Measurements from ENCODE around the gene PDCD5.

PDCD5 gene

DNA sequence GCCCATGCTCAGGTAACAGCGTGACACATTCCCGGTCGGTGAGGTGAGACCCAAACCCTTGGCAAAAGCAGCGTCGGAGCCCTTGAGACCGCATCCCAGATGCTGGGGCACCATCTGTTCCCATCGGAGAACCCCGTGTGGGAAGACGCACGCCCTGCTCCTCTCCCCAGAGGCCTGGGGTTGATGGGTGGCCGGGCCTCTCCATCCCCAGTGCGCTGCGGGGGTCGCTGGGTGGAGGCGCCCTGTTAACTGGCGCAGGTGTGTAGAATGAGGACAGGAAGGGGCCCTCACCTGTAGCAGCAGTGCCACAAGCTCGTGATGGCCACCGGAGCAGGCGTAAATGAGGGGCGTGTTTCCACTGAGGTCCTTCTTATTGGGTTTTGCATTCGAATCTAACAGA lies 24.6 kb downstream of the PDCD5 start:
- H3K4me3 ChIP-seq (ENCODE audit: low read depth in 1 of 2, low read length in 2 of 2) = no peak overlapping the region
- H3K9me3 ChIP-seq (ENCODE audit: control insufficient read depth in 1 of 2, low read length in 2 of 2) = no peaks in the 10 kb centered on the region
- no peaks in the 10 kb centered on the region for H3K27me3 ChIP-seq (ENCODE audit: control insufficient read depth in 1 of 2, insufficient read depth in 2 of 2, low read length in 2 of 2)
- peaks cover 20 to 61% of the 10 kb centered on the region in 2 donors for H3K36me3 ChIP-seq (ENCODE audit: control insufficient read depth in 1 of 2, insufficient read depth in 2 of 2, low read length in 2 of 2)
- no peak overlapping the region for H3K27ac ChIP-seq (ENCODE audit: low read depth, low read length)
- no peaks in the 10 kb centered on the region for H3K4me1 ChIP-seq (ENCODE audit: control insufficient read depth in 1 of 2, insufficient read depth in 2 of 2, low read length in 2 of 2)
- no peak overlapping the region for H3K9ac ChIP-seq (ENCODE audit: low read depth in 1 of 2, low read length in 2 of 2)

DNA sequence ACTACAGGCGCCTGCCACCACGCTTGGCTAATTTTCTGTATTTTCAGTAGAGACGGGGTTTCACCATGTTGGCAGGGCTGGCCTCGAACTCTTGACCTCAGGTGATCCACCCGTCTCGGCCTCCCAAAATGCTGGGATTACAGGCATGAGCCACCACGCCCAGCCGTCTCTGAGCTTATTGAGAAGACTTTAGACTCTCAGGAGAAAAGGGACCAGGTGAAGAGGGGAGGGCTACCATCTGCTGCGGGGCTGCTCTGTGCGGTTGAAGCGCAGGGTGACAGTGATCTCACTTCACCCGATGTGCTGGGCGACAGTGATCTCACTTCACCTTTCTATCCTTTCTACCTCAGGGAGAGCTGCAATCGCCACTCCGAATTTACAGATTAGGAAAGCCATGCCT lies 25.3 kb downstream of the PDCD5 start:
- Histone ChIP-seq H3K27ac (ENCODE audit: low read depth, low read length) (no peak overlapping the region), H3K36me3 (ENCODE audit: control insufficient read depth in 1 of 2, insufficient read depth in 2 of 2, low read length in 2 of 2) (peaks cover 24 to 61% of the 10 kb centered on the region in 2 donors), H3K4me3 (ENCODE audit: low read depth in 1 of 2, low read length in 2 of 2) (no peak overlapping the region), H3K9me3 (ENCODE audit: control insufficient read depth in 1 of 2, low read length in 2 of 2) (no peaks in the 10 kb centered on the region), H3K4me1 (ENCODE audit: control insufficient read depth in 1 of 2, insufficient read depth in 2 of 2, low read length in 2 of 2) (no peaks in the 10 kb centered on the region), H3K27me3 (ENCODE audit: control insufficient read depth in 1 of 2, insufficient read depth in 2 of 2, low read length in 2 of 2) (no peaks in the 10 kb centered on the region), H3K9ac (ENCODE audit: low read depth in 1 of 2, low read length in 2 of 2) (no peak overlapping the region)

DNA sequence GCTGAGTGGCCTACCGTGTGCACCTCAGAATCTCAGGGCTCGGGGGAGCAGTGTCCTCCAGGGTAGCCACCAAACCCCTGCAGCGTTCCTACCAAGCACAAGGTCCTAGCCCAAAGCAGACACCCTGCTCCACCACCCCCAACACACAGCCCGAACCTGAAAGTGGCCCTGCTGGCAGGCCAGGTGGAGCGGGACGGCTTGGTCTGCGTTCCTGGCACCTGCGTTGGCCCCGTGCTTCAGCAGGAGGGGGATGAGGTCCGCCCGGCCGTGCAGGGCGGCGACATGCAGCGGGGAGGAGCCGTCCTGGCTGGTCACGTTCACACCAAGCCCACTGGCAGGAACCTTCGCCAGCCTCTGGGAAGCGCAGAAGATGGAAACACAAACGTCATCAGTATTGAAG lies 26.5 kb downstream of the PDCD5 start:
- Histone ChIP-seq H3K36me3 (ENCODE audit: control insufficient read depth in 1 of 2, insufficient read depth in 2 of 2, low read length in 2 of 2) (peaks cover 21 to 53% of the 10 kb centered on the region in 2 donors), H3K27me3 (ENCODE audit: control insufficient read depth in 1 of 2, insufficient read depth in 2 of 2, low read length in 2 of 2) (no peaks in the 10 kb centered on the region), H3K4me1 (ENCODE audit: control insufficient read depth in 1 of 2, insufficient read depth in 2 of 2, low read length in 2 of 2) (no peaks in the 10 kb centered on the region), H3K27ac (ENCODE audit: low read depth, low read length) (no peak overlapping the region), H3K9ac (ENCODE audit: low read depth in 1 of 2, low read length in 2 of 2) (no peak overlapping the region), H3K9me3 (ENCODE audit: control insufficient read depth in 1 of 2, low read length in 2 of 2) (no peaks in the 10 kb centered on the region), H3K4me3 (ENCODE audit: low read depth in 1 of 2, low read length in 2 of 2) (no peak overlapping the region)

DNA sequence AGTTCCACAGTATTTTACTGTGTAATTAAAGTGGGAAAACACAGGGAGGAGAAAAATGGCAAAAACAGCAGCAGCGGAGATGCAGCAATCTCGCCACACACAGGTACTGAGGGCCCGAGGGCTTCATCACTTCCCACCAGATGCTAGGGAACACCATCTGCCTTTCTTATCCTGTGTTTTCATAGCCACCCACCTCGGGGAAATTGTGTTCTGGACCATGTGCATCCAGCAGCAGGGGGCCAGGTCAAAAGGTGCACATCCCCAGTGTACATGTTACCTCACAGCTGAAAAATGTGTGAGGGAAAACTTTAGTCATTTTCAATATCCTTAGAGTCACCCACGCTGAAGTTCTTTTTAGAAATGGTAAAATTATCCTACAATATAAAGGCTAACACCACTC lies 30.2 kb downstream of the PDCD5 start:
- Histone ChIP-seq H3K9me3 (ENCODE audit: control insufficient read depth in 1 of 2, low read length in 2 of 2) (no peaks in the 10 kb centered on the region), H3K27me3 (ENCODE audit: control insufficient read depth in 1 of 2, insufficient read depth in 2 of 2, low read length in 2 of 2) (no peaks in the 10 kb centered on the region), H3K36me3 (ENCODE audit: control insufficient read depth in 1 of 2, insufficient read depth in 2 of 2, low read length in 2 of 2) (peaks cover 21 to 54% of the 10 kb centered on the region in 2 donors), H3K9ac (ENCODE audit: low read depth in 1 of 2, low read length in 2 of 2) (no peak overlapping the region), H3K27ac (ENCODE audit: low read depth, low read length) (no peak overlapping the region), H3K4me1 (ENCODE audit: control insufficient read depth in 1 of 2, insufficient read depth in 2 of 2, low read length in 2 of 2) (no peaks in the 10 kb centered on the region), H3K4me3 (ENCODE audit: low read depth in 1 of 2, low read length in 2 of 2) (no peak overlapping the region)

DNA sequence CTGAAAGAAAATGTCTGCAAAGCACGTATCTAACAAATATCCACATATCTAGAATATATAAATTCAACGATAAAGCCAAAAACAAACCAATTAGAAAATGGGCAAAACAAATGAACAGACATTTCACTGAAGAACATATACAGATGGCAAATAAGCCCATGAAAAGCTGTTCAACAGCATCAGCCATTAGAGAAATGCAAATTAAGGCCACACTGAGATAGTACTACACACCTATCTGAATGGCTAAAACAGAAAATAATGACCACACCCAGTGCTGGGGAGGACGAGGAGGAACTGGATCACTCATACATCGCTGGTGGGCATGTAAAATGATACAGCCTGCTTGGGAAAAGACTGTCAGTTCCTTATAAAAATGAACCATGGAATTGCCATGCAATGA lies 32.0 kb downstream of the PDCD5 start:
- no peak overlapping the region for H3K9ac ChIP-seq (ENCODE audit: low read depth in 1 of 2, low read length in 2 of 2)
- peaks cover 20 to 48% of the 10 kb centered on the region in 2 donors for H3K36me3 ChIP-seq (ENCODE audit: control insufficient read depth in 1 of 2, insufficient read depth in 2 of 2, low read length in 2 of 2)
- no peak overlapping the region for H3K27ac ChIP-seq (ENCODE audit: low read depth, low read length)
- no peaks in the 10 kb centered on the region for H3K27me3 ChIP-seq (ENCODE audit: control insufficient read depth in 1 of 2, insufficient read depth in 2 of 2, low read length in 2 of 2)
- H3K4me1 ChIP-seq (ENCODE audit: control insufficient read depth in 1 of 2, insufficient read depth in 2 of 2, low read length in 2 of 2) = no peaks in the 10 kb centered on the region
- H3K9me3 ChIP-seq (ENCODE audit: control insufficient read depth in 1 of 2, low read length in 2 of 2) = no peaks in the 10 kb centered on the region
- no peak overlapping the region for H3K4me3 ChIP-seq (ENCODE audit: low read depth in 1 of 2, low read length in 2 of 2)

DNA sequence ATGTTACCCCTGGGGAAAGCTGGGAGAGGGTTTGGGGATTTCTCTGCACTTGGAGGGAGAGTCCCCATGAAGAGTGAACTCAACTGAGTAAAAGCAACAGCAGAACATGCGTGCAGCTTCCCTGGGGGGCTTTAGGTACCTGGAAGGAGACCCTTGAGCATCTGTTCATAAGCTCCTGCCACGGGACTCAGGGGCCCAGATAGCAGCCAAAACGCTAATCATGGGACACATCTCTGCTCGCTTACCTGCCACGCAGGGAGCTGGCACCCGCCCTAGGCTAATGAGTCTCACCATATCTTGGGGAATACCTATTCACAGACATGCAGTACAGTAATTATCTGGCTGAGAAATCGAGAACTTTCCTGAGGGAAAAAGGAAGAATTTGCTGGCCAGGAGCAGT lies 33.9 kb downstream of the PDCD5 start:
- H3K27ac ChIP-seq (ENCODE audit: low read depth, low read length) = no peak overlapping the region
- no peaks in the 10 kb centered on the region for H3K27me3 ChIP-seq (ENCODE audit: control insufficient read depth in 1 of 2, insufficient read depth in 2 of 2, low read length in 2 of 2)
- H3K9me3 ChIP-seq (ENCODE audit: control insufficient read depth in 1 of 2, low read length in 2 of 2) = no peaks in the 10 kb centered on the region
- no peaks in the 10 kb centered on the region for H3K4me1 ChIP-seq (ENCODE audit: control insufficient read depth in 1 of 2, insufficient read depth in 2 of 2, low read length in 2 of 2)
- peaks cover 31 to 61% of the 10 kb centered on the region in 2 donors for H3K36me3 ChIP-seq (ENCODE audit: control insufficient read depth in 1 of 2, insufficient read depth in 2 of 2, low read length in 2 of 2)
- no peak overlapping the region for H3K4me3 ChIP-seq (ENCODE audit: low read depth in 1 of 2, low read length in 2 of 2)
- no peak overlapping the region for H3K9ac ChIP-seq (ENCODE audit: low read depth in 1 of 2, low read length in 2 of 2)

DNA sequence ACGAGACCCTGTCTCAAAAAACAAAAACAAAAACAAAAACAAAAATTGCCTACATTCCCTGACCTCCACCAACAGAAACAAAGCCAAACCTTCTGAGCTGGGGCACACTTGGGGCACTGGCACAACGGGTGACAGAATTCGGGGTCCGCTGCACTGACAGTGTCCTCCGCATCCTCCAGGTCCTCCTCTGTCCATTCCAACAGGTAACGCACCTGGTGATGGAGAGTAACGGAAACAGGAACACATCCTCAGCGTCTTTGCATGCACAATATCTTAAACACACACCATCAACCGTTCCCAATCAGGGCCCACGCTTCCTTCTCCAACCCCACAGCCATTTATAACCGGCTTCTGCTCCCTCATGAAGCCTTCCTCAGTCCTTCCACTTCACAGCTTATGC lies 34.6 kb downstream of the PDCD5 start:
- Histone ChIP-seq H3K27me3 (ENCODE audit: control insufficient read depth in 1 of 2, insufficient read depth in 2 of 2, low read length in 2 of 2) (no peaks in the 10 kb centered on the region), H3K27ac (ENCODE audit: low read depth, low read length) (no peak overlapping the region), H3K9ac (ENCODE audit: low read depth in 1 of 2, low read length in 2 of 2) (no peak overlapping the region), H3K9me3 (ENCODE audit: control insufficient read depth in 1 of 2, low read length in 2 of 2) (no peaks in the 10 kb centered on the region), H3K4me3 (ENCODE audit: low read depth in 1 of 2, low read length in 2 of 2) (no peak overlapping the region), H3K4me1 (ENCODE audit: control insufficient read depth in 1 of 2, insufficient read depth in 2 of 2, low read length in 2 of 2) (no peaks in the 10 kb centered on the region), H3K36me3 (ENCODE audit: control insufficient read depth in 1 of 2, insufficient read depth in 2 of 2, low read length in 2 of 2) (peaks cover 32 to 63% of the 10 kb centered on the region in 2 donors)

DNA sequence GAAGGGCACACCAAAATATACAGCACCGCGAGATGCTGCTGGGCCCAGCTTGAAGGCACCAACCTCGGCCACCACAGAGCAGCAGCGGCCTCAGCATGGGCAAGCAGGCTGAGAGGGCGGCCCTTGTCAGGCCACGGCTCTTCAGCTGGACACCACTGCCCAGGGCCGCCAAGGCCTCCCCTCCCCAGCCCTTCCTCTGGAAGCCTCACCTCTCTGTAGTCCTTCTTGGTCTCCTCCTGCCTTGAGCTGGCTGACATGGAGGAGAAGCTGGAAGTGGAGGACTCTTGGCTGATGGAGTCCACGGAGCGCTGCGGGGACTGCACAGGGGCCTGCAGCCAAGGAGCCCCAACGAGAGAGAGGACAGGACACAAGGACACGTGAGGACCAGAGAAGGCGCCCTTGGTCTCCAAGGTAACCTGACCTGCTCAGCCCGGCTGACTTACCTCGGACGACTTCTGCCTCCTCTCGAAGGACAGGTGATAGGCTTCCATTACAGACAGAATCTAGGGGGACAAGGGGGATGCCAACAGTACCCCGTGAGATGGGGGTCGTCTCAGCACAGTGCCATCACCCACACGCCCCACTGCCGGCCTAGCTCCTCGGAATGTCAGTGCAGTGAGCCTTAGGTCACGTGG lies 38.2 kb downstream of the PDCD5 start:
- no peaks in the 10 kb centered on the region for H3K9me3 ChIP-seq (ENCODE audit: control insufficient read depth in 1 of 2, low read length in 2 of 2)

DNA sequence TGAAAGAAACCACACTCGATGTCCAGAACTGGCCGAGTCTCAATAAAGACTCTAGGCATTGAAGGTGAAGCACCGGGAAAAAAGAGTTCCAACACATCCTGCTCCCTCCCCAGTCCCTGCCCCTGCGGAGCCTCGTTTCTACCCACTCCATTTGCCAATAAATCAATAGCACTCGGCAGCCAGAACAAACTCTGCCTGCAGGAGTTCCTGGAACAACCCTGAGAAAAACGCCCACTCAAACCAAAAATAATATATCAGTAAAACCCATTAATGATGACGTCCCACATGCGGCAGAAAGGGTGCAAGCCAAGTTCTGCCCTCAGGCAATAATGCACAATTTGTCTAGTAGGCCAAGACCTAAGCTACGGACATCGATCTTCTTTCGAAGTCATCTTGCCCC lies 41.0 kb downstream of the PDCD5 start:
- Histone ChIP-seq H3K27me3 (ENCODE audit: control insufficient read depth in 1 of 2, insufficient read depth in 2 of 2, low read length in 2 of 2) (no peaks in the 10 kb centered on the region), H3K27ac (ENCODE audit: low read depth, low read length) (no peak overlapping the region), H3K36me3 (ENCODE audit: control insufficient read depth in 1 of 2, insufficient read depth in 2 of 2, low read length in 2 of 2) (peaks cover 18 to 65% of the 10 kb centered on the region in 2 donors), H3K4me3 (ENCODE audit: low read depth in 1 of 2, low read length in 2 of 2) (no peak overlapping the region), H3K4me1 (ENCODE audit: control insufficient read depth in 1 of 2, insufficient read depth in 2 of 2, low read length in 2 of 2) (no peaks in the 10 kb centered on the region), H3K9ac (ENCODE audit: low read depth in 1 of 2, low read length in 2 of 2) (no peak overlapping the region), H3K9me3 (ENCODE audit: control insufficient read depth in 1 of 2, low read length in 2 of 2) (no peaks in the 10 kb centered on the region)

More for the DNA sequence above, 38.2 kb downstream of the PDCD5 start:
- Histone ChIP-seq H3K36me3 (ENCODE audit: control insufficient read depth in 1 of 2, insufficient read depth in 2 of 2, low read length in 2 of 2) (peaks cover 26 to 76% of the 10 kb centered on the region in 2 donors), H3K4me1 (ENCODE audit: control insufficient read depth in 1 of 2, insufficient read depth in 2 of 2, low read length in 2 of 2) (no peaks in the 10 kb centered on the region), H3K27me3 (ENCODE audit: control insufficient read depth in 1 of 2, insufficient read depth in 2 of 2, low read length in 2 of 2) (no peaks in the 10 kb centered on the region), H3K9ac (ENCODE audit: low read depth in 1 of 2, low read length in 2 of 2) (no peak overlapping the region), H3K4me3 (ENCODE audit: low read depth in 1 of 2, low read length in 2 of 2) (no peak overlapping the region), H3K27ac (ENCODE audit: low read depth, low read length) (no peak overlapping the region)

DNA sequence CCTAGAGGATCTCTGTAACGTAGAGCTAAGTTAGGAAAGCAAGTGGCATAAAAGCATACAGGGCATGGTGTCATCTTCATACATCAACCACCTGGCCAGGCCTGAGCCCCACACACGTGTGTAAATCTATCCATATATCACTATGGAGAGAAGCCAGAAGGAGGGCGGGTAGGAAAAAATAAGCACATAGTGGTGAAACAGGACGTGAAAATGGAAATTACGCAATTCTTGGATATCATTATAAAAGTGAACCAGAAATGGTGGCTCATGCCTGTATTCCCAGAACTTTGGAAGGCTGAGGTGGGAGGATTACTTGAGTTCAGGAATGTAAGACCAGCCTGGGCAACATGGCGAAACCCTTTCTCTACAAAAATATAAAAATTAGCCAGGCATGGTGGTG lies 43.4 kb downstream of the PDCD5 start:
- Histone ChIP-seq H3K27ac (ENCODE audit: low read depth, low read length) (no peak overlapping the region), H3K9me3 (ENCODE audit: control insufficient read depth in 1 of 2, low read length in 2 of 2) (no peaks in the 10 kb centered on the region), H3K27me3 (ENCODE audit: control insufficient read depth in 1 of 2, insufficient read depth in 2 of 2, low read length in 2 of 2) (no peaks in the 10 kb centered on the region), H3K4me1 (ENCODE audit: control insufficient read depth in 1 of 2, insufficient read depth in 2 of 2, low read length in 2 of 2) (no peaks in the 10 kb centered on the region), H3K4me3 (ENCODE audit: low read depth in 1 of 2, low read length in 2 of 2) (no peak overlapping the region), H3K9ac (ENCODE audit: low read depth in 1 of 2, low read length in 2 of 2) (no peak overlapping the region), H3K36me3 (ENCODE audit: control insufficient read depth in 1 of 2, insufficient read depth in 2 of 2, low read length in 2 of 2) (peaks cover 20 to 62% of the 10 kb centered on the region in 2 donors)

DNA sequence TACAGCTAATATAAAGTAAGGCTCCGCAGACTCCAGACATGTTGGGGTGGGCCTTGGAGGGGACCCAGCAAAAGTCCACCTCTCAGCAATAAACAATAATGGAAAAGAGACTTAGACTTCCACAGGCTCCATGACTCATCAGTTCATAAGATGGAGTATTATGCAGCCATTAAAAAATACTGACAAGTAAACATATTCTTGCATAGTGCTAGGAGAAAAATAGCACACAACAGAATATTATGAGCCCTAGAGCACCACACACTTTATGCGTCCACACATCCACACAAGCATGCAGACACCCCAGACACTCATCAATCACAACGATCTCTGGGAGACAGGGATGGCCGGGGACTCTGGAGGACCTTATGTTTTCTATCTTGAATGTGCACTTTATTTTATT lies 46.0 kb downstream of the PDCD5 start:
- Histone ChIP-seq H3K27ac (ENCODE audit: low read depth, low read length) (no peak overlapping the region), H3K9me3 (ENCODE audit: control insufficient read depth in 1 of 2, low read length in 2 of 2) (no peaks in the 10 kb centered on the region), H3K4me1 (ENCODE audit: control insufficient read depth in 1 of 2, insufficient read depth in 2 of 2, low read length in 2 of 2) (no peaks in the 10 kb centered on the region), H3K27me3 (ENCODE audit: control insufficient read depth in 1 of 2, insufficient read depth in 2 of 2, low read length in 2 of 2) (no peaks in the 10 kb centered on the region), H3K4me3 (ENCODE audit: low read depth in 1 of 2, low read length in 2 of 2) (no peak overlapping the region), H3K9ac (ENCODE audit: low read depth in 1 of 2, low read length in 2 of 2) (no peak overlapping the region), H3K36me3 (ENCODE audit: control insufficient read depth in 1 of 2, insufficient read depth in 2 of 2, low read length in 2 of 2) (peaks cover 14 to 68% of the 10 kb centered on the region in 2 donors)

All from duodenal mucosa (tissue), 2 donors.